Measurements from ENCODE around the gene SYCP3. TPM values are rescaled to one million over a fixed set of nuclear protein-coding genes. Genes with fewer than 3 reads are reported as not detected.

The SYCP3 gene
- total RNA-seq, 1 donor from 2014 or later, result under 0.01 TPM

DNA sequence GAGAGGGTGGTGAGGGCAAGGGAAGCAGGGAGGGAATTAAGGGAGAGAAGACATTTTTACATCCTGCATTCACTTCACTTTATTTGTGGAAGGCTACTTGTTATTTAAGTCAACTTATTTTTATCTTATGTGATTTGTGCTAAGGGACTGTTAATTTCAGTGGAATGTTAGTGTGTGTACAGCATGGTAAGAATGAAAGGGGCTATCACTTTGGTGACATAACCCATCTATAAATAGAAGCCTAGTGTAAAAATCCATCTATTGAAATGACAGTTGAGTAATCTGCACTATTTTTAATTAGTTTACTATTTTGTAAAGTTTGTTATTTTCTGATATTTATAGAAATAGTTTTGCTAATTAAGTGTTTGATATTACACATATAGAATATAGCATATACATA lies 58.6 kb downstream of the SYCP3 start:
- no peak for DNase-seq (ENCODE audit: low read depth, low spot score)

DNA sequence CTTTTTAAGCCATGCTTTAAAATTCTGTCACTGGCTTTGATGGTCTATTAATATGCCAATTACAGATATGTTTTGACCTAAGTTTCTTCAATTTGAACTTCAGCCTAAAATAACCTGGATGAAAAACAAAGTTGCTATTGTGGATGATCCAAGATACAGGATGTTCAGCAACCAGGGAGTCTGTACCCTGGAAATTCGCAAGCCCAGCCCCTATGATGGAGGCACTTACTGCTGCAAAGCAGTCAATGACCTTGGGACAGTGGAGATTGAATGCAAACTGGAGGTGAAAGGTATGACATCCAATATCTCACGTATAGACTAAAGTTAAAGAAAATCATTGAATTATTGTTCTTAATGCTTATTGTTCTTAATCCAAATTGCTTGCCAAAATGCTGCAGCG lies 59.0 kb downstream of the SYCP3 start:
- DNase-seq (ENCODE audit: low read depth, low spot score), result no peak

Other genes with a start within 250 kb of the SYCP3 start
- not detected in 2 replicates for gene MYBPC1, start 144.5 kb downstream of the SYCP3 start, total RNA-seq
- 29.8 and 49.3 TPM in 2 replicates for gene CHPT1, start 41.8 kb downstream of the SYCP3 start, total RNA-seq
- 27.2 and 32.2 TPM in 2 replicates for gene GNPTAB, start 91.5 kb upstream of the SYCP3 start, total RNA-seq
- gene DRAM1, start 138.1 kb upstream of the SYCP3 start, total RNA-seq, result 27.4 and 29.7 TPM in 2 replicates

Measured in pulmonary artery endothelial cell (primary cell).